NCI-H187 treated with DMSO at 0.1 percent for 48 hours (cell line): ENCODE data around the gene ITPRIPL2.

Experiments used
- DNase-seq: peaks from one replicate; lab custom pipeline; 2025; lab: John Stamatoyannopoulos, UW

ITPRIPL2 gene

DNA sequence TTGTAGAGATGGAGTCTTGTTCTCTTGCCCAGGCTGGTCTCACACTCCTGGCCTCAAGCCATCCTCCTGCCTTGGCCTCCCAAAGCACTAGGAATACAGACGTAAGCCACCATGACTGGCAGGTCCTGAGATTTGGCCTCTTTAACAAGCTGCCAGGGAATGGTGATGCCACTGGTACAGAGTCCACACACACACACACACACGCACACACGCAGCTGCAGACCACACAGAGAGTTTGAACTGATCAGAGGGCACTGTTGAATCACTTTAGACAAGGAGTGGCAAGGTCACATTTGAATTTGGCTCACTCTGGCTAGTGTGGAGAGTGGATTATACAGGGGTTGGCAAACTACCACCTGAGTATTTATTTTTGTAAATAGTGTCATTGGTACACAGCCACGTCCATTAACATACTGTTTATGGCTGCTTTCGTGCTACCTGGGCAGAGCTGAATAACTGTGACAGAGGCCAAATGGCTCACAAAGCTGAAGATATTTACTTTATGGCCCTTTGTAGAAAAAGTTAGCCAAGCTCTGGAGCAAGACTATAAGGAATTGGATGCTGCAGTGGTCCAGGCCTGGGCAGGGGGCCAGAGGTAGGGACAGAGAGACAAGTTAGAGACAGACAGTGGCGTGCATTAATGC is 9.9 kb downstream of the ITPRIPL2 start:
- DNase-seq, result no peak

DNA sequence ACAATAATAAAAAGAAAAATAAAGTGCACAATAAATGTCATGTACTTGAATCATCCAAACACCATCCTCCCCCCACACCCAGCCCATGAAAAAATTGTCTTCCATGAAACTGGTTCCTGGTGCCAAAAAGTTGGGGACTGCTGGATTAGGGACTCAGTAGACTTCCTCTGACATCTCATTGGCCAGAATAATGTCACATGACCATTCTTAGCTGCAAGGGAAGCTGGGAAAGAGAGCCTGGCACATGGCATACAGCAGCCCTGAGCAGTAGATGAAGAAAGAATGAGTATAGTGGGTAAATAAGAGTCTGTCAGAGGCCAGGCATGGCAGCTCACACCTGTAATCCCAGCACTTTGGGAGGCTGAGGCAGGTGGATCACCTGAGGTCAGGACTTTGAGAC is 12.5 kb downstream of the ITPRIPL2 start:
- no peak for DNase-seq

DNA sequence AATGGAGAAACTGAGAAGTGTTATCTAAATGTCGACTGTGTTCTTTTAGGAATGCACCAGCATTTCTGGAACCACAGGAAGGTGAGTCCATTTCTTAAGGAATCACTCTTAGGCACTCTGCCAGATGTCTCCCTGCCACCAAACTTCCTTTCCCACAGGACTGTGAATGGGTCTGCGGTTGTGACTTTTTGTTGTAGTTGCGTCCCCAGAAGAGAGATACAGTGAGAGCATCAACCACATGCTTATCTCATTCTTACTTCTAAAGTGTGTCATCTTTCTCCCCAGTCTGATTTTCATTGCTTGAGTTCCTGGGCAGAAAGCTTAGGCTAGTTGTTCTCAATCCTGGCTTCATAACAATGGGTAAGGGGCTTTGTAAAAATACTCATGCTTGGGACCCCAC is 13.4 kb downstream of the ITPRIPL2 start:
- DNase-seq, result no peak

GRCh38 chr16:19127674-19128131 is 13.9 kb downstream of the ITPRIPL2 start:
- no peak for DNase-seq

- DNase-seq, result no peak
These were observed 14.9 kb downstream of the ITPRIPL2 start for GRCh38 chr16:19128454-19129200.

DNA sequence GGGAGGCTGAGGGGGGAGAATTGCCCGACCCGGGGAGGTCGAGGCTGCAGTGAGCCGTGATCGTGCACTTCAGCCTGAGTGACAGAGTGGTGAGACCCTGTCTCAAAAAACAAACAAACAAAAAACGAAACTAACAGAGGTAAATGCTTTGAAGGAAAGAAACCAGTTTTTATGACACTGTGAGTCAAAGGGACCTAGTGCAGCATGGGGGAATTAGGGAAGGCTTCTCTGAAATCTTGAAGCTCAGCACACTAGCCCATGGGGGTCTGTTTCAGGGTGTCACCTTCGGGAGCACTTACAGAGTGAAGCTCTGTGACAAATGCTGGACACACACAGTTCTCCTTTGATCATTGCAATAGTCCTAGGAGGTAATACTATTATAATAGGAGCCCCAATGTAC is 16.6 kb downstream of the ITPRIPL2 start:
- DNase-seq, result no peak

DNA sequence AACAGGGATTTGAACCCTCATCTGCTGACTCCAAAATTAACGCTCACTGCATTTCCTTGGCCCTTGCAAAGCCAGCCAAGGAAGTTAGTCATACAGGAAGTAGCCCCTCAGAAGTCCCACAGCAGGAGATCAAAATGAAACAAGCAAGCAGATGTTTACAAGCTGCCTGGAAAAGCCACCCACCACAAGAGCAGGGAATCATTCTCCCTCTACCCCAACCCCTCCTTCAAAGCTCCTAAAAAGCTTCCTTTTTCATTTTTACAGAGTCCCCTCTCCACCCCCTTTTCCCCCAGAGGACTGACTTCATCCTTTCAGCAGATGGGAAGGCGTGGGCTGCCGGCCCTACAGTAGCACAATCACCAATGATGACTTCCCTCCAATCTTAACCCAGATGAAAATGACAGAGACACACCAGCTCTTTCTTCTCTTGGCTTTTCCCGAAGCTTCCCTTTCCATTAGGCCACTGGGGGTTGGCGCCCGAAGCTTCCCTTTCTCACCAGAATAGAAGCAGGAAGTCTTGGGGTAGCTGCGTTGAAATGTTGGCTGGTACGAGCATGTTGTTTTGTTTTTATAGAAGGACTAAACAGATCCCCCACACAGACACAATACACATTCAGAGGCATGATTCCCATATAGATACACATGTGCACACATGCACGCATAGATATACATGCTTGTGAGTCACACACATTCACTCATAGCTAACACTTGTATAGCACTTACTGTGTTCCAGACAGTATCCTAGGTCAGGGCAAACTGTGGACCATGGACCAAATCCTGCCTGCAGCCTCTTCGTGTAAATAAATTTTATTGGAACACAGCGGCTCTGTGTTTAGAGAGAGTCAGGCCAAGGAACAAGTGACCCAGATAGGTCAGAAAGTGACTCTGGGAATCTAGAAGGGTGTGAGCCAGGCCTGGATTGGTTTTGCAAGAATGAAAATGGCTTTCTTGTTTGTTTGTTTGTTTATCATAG is 17.4 kb downstream of the ITPRIPL2 start:
- no peak for DNase-seq

DNA sequence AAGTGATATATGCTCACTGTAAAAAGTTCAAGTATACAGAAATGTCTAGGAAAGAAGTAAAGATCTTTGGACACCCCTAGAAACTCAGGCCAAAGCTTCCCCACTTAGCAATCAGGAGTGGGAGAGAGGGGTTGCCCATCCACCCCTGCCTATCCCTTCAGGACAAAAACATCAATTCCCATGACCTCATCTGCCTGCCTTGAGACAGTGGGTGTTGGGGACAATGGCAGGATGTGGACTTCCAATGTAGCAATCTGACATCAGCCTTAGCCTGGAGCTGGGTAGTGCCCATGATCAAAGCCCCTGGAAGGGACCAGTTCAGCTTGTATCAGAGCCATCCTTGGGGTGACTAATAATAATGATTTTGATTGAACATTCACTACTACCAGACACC is 18.1 kb downstream of the ITPRIPL2 start:
- no peak for DNase-seq

DNA sequence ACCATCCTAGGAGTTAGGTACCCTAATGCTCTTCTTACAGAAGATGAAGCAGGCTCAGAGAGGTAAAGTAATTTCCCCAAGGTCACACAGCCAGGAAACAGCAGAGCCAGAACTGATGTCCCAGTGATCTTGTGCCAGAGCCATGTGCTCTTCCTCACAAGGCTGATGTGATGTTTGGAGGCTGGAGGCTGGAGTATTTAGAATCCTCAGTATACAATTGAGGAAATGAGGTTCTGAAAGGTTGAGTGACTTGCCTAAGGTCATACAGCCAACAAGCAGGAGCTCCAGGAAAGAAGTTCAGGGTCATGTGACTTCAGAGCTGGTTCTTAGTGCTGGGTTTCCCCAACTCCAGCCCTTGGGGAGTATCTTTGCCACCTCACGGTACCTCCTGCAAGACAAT is 18.5 kb downstream of the ITPRIPL2 start:
- DNase-seq, result no peak

GRCh38 chr16:19132898-19133297 is 19.1 kb downstream of the ITPRIPL2 start:
- DNase-seq, result no peak

- no peak for DNase-seq
These were observed 19.8 kb downstream of the ITPRIPL2 start for GRCh38 chr16:19133600-19133999.

DNA sequence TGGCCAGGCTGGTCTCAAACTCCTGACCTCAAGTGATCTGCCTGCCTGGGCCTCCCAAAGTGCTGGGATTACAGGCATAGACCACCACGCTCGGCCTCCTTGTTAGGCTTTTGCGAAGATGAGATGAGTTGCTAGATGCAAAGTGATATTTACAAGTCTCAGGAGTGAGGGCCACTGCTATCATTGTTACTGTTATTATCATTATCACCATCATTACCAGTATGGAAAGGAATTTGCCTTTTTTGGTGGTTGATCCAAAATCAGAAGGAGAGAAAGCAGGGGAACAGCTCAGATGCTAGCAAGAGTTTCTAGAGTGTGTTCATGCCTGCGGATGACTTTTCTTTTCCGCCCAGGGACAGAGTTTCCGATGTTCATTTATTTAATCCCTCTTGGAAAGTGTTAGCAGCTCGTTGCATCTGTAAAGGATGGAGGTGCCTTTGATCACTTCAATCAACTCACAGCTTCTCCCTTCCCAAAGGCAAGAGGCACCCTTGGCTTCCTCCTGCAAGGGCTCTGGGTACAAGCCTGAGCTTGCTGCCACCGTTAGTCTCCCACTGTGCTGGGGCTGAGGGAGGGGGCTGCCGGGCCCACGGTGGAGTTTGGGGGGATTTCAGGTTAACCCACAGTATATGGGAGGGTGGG is 21.6 kb downstream of the ITPRIPL2 start:
- DNase-seq, result no peak

- no peak for DNase-seq
These were observed 22.2 kb downstream of the ITPRIPL2 start for GRCh38 chr16:19135896-19136438.

GRCh38 chr16:19136549-19137196 is 22.9 kb downstream of the ITPRIPL2 start:
- no peak for DNase-seq

- no peak for DNase-seq
These were observed 23.7 kb downstream of the ITPRIPL2 start for GRCh38 chr16:19137201-19138128.

GRCh38 chr16:19138601-19139000 is 24.8 kb downstream of the ITPRIPL2 start:
- DNase-seq, result no peak

DNA sequence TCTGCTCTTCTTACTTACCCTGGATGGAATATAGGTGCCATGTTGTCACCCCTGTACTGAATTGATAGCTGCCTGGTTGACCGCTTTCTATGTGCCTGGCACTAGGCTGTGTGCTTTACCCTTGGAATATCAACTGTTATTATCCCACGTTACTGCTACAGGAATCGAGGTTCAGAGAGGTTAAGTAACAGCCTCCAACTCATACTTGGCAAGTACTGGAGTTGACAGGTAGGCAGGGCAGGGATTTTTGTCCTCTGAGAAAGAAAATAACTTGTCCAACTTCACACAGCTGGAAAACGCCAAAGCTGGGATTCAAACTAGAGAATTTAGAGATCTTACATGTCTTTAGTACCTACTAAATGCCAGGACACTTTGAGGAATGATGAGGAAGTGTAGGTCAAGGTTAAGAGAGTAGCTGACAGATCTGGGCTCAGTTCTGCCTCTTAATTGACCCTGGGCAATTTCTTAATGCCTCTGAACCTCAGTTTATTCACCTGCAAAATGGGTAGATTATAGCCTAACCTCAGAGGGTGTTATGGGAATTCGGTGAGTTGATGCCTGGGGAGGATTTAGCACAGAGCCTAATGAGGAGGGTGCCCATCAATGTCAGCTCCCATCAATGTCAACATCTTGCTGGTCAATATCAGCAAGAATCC is 25.8 kb downstream of the ITPRIPL2 start:
- no peak for DNase-seq

DNA sequence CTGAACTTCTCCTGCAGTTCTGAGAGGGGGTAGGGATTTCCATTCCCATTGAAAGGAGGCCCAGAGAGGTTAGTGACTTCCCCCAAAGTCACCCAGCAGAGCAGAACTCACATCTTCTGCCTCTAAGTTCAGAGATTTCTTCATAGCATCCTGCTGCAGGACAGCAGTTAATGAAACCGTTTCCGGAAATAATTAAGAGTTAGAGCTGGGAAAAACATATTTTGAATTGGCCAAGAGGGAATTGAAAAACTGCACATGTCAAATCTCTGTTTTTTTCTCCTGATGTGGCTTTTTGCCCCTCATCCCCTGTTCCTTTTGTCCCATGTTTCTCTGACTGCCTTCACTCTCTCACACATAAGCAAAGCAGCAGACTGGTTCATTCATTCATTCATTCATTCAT is 26.6 kb downstream of the ITPRIPL2 start:
- DNase-seq, result no peak

GRCh38 chr16:19142939-19143598 is 29.3 kb downstream of the ITPRIPL2 start:
- no peak for DNase-seq
